ENCODE data around the gene RPL11.
A peak's percentile ranks its signal among the peaks of the same experiment; 100 is the strongest.
"Not testable (repeated sequence)": the region's sequence is repeated elsewhere in the genome, so short reads cannot be mapped to it uniquely, and the experiment has no call there.

The RPL11 gene

GRCh38 chr1:23687680-23688079 is 3.9 kb upstream of the RPL11 start:
- DNase-seq = not testable (repeated sequence)

DNA sequence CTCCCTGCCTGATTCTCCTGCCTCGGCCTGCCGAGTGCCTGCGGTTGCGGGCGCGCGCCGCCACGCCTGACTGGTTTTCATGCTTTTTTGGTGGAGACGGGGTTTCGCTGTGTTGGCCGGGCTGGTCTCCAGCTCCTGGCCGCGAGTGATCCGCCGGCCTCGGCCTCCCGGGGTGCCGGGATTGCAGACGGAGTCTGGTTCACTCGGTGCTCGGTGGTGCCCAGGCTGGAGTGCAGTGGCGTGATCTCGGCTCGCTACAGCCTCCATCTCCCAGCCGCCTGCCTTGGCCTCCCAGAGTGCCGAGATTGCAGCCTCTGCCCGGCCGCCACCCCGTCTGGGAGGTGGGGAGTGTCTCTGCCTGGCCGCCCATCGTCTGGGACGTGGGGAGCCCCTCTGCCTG is 3.3 kb upstream of the RPL11 start:
- not testable (repeated sequence) for DNase-seq

DNA sequence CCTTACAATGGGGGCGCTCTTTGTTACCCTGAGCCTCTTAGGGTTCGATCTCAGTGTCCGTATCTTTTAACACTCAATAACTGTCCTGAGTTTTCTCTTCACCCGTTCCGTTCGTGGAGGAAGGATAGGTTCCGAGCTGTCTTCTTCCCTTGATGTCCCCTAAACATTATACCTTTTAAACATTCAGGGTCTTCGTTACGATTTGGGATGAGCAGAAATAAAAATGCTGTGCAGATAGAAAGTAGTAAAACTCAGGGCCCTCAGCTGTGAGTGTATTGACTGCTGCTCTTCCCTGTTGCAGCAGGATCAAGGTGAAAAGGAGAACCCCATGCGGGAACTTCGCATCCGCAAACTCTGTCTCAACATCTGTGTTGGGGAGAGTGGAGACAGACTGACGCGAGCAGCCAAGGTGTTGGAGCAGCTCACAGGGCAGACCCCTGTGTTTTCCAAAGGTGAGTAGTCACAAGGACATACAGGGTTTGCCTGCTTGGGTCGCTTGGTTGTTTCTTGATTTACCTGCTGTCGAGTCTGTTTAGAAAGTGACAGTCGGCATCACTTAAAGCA is 784 bp downstream of the RPL11 start:
- DNase-seq = peak; percentile 19

DNA sequence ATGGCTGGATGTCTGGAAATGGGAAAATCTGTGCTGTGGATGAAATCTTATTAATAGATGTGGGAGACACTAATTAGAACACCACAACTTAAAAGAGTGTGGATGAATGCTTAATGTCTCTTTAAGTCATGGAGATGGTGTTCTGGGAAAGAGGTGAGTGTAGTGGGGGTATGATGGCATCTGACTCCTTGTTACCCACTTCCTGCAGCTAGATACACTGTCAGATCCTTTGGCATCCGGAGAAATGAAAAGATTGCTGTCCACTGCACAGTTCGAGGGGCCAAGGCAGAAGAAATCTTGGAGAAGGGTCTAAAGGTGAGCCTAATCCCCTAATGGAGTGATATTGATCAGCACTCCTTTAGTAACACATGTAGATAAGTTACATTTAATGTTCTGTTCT is 2.0 kb downstream of the RPL11 start:
- DNase-seq = no peak

- no peak for DNase-seq
These were observed 2.8 kb downstream of the RPL11 start for GRCh38 chr1:23694371-23694770.

DNA sequence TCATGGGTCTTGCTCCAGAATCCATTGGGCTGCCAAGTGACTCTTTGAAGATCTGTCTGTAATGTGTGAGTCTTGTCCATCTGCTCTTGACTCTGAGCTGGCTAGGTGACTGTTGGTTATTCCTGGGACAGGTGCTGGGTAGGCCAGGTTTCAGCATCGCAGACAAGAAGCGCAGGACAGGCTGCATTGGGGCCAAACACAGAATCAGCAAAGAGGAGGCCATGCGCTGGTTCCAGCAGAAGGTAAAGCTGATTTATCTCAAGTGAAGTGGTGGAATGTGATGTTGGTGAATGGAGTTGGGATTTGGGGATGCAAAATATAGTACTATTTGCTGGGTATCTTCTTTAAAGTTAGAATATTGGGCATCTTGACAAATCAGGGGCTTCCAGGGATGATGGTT is 4.1 kb downstream of the RPL11 start:
- no peak for DNase-seq

DNA sequence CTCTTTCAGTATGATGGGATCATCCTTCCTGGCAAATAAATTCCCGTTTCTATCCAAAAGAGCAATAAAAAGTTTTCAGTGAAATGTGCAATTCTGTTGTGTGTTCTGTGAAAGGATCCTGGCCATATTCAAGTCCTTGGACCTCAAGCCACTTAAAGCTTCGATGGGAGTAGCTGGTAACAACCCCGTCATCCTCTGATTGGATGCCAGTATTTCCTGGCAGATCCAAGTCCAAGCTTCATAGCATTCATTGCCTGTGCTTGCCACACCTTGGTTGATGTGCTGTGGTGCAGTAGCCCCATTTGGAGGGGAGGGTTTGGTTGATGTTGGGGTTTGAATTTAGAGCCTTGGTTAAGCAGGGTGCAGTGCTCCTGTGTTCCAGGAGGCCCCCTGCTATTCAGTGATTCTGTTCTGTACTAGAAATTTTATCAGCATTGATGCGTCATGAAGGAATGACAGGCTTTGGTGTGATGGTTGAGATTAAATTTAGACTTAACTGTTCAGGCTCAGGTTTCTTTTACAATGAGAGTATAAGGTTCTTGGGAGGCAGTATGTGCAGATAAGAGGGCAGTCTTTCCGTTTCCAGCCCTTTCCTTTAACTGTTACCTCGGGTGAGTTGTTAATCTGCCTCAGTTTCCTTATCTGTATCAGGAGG is 4.9 kb downstream of the RPL11 start:
- DNase-seq = no peak

DNA sequence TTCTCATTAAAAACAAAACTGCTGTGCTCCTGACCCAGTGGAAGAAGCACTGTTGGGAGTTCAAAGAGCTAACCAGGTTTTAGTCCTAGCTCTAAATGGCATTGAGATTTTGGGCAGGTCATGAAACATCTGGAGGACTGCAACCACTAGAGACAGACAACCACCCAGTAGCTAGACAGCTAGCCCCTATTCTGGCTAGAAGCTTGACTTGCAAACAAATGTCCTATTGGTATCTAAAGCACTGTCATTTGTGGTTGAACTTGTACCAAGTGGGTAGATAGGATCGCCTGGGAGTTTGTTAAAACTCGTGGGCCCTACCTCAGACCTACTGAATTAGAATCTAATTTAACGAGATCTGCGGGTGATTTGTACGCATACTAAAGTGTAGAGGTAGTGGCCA is 6.9 kb downstream of the RPL11 start:
- no peak for DNase-seq

DNA sequence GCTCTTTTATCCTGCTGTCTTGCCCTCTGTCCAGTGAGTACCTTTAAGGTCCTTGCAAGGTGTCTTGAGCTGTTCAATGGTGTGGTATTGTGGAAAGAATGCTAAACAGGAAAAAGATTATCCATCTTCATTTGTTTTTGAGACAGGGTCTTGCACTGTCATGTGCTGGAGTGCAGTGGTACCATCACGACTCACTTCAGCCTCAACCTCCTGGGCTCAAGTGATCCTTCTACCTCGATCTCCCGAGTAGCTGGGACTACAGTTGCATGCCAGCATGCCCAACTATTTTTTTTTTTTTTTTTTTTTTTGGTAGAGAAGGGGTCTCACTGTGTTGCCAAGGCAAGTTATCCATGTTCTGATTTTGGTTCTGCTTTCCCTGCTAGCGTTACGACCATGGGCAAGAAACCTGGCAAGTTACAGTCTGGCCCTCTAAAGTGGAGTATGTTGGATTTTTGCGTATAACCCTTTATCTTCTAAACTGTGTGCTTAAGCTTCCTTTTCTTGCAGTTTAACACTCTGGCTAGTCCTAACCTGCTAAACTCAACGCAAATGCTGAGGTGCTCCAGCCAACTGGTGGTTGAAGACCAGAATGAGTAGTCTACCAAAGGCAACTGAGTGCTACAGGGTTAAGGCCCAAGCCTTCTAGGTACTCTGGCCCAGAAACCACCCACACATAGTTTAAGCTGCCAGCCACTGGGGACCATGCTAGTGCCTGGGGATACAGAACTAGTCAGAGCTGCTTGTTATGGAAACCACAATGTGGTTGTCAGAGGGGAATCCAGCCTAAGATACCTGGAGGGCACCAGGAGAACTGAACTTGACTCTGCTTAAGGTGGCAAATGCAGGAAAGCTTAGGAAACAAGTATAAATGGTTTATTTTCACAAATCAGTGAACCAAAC is 7.9 kb downstream of the RPL11 start:
- no peak for DNase-seq

- DNase-seq = no peak
These were observed 9.7 kb downstream of the RPL11 start for GRCh38 chr1:23701310-23701709.

- no peak for DNase-seq
These were observed 10.4 kb downstream of the RPL11 start for GRCh38 chr1:23701996-23702395.

GRCh38 chr1:23704834-23705495 is 13.4 kb downstream of the RPL11 start:
- no peak for DNase-seq

DNA sequence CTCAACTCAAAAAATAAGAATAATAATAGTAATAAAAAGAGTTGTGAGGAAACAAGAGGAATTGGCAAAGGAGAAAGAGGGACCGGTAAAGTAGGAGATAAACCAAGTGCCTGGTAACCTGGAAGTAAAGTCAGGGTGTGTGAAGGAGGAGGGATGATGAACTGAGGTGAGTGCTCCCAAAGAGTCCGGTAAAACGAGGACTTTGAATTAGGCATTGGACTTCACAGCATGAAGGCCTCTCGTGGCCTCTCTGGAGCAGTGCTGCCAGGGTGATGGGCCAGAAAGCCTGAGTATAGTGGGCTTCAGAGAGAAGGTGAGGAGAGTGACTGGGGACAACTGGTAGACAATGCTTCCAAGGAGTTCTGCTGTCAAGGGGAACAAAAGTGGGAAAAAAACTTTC is 17.6 kb downstream of the RPL11 start:
- DNase-seq = no peak

- no peak for DNase-seq
These were observed 26.9 kb downstream of the RPL11 start for GRCh38 chr1:23718482-23718881.

DNA sequence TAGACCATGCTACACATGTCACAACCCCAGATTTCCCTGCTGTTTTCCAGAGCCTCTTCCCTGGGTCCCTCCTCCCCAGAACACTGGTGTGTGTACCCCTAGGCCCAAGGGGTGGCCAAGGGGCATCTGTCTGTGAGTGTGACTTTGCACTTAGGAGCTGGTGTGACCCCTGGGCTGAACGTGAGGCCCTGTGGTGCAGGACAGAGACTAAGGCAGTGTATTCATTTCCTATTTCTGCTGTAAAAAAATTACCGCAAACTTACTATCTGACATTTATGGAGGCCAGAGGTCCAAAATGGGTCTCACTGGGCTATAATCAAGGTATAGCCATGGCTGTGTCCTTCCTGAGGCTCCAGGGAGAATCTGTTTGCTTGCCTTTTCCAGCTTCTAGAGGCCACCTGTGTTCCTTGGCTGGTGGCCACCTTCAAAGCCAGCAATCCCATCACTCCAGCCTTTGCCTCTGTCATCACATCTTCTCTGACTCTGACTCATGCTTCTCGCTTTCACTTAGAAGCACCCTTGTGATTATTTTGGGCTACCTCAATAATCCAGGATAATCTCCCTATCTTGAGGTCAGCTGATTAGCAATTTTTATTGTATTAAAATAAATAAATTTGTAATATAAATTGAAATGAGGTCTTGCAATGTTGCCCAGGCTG is 27.7 kb downstream of the RPL11 start:
- DNase-seq = no peak

GRCh38 chr1:23720256-23720995 is 28.8 kb downstream of the RPL11 start:
- DNase-seq = no peak

- no peak for DNase-seq
These were observed 31.0 kb downstream of the RPL11 start for GRCh38 chr1:23722652-23723051.

- no peak for DNase-seq
These were observed 35.1 kb downstream of the RPL11 start for GRCh38 chr1:23726686-23727085.

GRCh38 chr1:23727362-23727811 is 35.8 kb downstream of the RPL11 start:
- DNase-seq = no peak

GRCh38 chr1:23732363-23733224 is 41.0 kb downstream of the RPL11 start:
- DNase-seq = no peak

- DNase-seq = not testable (repeated sequence)
These were observed 41.7 kb downstream of the RPL11 start for GRCh38 chr1:23733281-23733680.
